HEK293 (cell line): ENCODE data around the gene SOX5.
"Not testable (repeated sequence)": the region's sequence is repeated elsewhere in the genome, so short reads cannot be mapped to it uniquely, and the experiment has no call there.

Experiments
- CTCF ChIA-PET: fragments of 350-600 bp; formaldehyde crosslinking; extraction: SDS; loops from one replicate; lab custom pipeline; 2021; ENCODE audit warnings: antibody characterized with exemption; lab: Yijun Ruan, JAX
- POLR2A ChIA-PET: fragments of 300-600 bp; formaldehyde crosslinking; extraction: SDS; loops from one replicate; lab custom pipeline; 2020; ENCODE audit warnings: antibody characterized with exemption, inconsistent platforms; lab: Yijun Ruan, JAX
- H3K27ac ChIP-seq: fragments of 200-500 bp; sonication (Bioruptor generic); 2 replicates; pipeline ENCODE4 v1.5.1; 2014; ENCODE audit warnings: low read depth, low read length, control low read depth, inconsistent platforms; ENCODE audit errors: extremely low read depth
- H3K36me3 ChIP-seq, 2 experiments: fragments of 200-500 bp in 1 of 2; sonication (Bioruptor generic) in 1 of 2; 1 replicate in 1 of 2; 2 replicates in 1 of 2; pipeline ENCODE4 v1.5.1; 2014 to 2017; ENCODE audit warnings: inconsistent platforms in 2 of 2, low read length in 2 of 2; ENCODE audit not compliant: control insufficient read depth in 2 of 2, insufficient read depth in 1 of 2
- H3K4me1 ChIP-seq: fragments of 200-500 bp; sonication (Bioruptor generic); 2 replicates; pipeline ENCODE4 v1.5.1; 2014; ENCODE audit warnings: mild to moderate bottlenecking, low read length, inconsistent platforms; ENCODE audit not compliant: control insufficient read depth, insufficient read depth
- H3K4me3 ChIP-seq: 2 replicates; pipeline ENCODE4 v1.5.1; 2011; ENCODE audit warnings: low read depth, mild to moderate bottlenecking, control low read depth, low read length, moderate library complexity
- H3K9me3 ChIP-seq: fragments of 200-500 bp; sonication (Bioruptor generic); 2 replicates; pipeline ENCODE4 v1.5.1; 2014; ENCODE audit warnings: low read depth, low read length, inconsistent platforms; ENCODE audit not compliant: control insufficient read depth, insufficient read depth
- SCRT2 ChIP-seq: fragments of 450-650 bp; formaldehyde crosslinking; IDR thresholded peaks from 2 replicates; pipeline ENCODE4 v1.5.1; 2016; ENCODE audit warnings: missing biosample characterization, missing genetic modification characterization
- ZNF146 ChIP-seq: fragments of 450-650 bp; formaldehyde crosslinking; IDR thresholded peaks from 2 replicates; pipeline ENCODE4 v1.5.1; 2016; ENCODE audit warnings: missing biosample characterization, missing genetic modification characterization
- ZNF157 ChIP-seq: fragments of 450-650 bp; formaldehyde crosslinking; IDR thresholded peaks from 2 replicates; pipeline ENCODE4 v1.5.1; 2016; ENCODE audit warnings: missing biosample characterization, missing genetic modification characterization
- ZNF202 ChIP-seq: fragments of 450-650 bp; formaldehyde crosslinking; IDR thresholded peaks from 2 replicates; pipeline ENCODE4 v1.5.1; 2016; ENCODE audit warnings: missing biosample characterization, missing genetic modification characterization, borderline replicate concordance
- ZNF24 ChIP-seq: fragments of 450-650 bp; formaldehyde crosslinking; IDR thresholded peaks from 2 replicates; pipeline ENCODE4 v1.5.1; 2016; ENCODE audit warnings: missing biosample characterization, missing genetic modification characterization
- ZNF416 ChIP-seq: fragments of 450-650 bp; formaldehyde crosslinking; IDR thresholded peaks from 2 replicates; pipeline ENCODE4 v1.5.1; 2016; ENCODE audit warnings: missing biosample characterization, missing genetic modification characterization
- ZNF423 ChIP-seq: fragments of 450-650 bp; formaldehyde crosslinking; IDR thresholded peaks from 2 replicates; pipeline ENCODE4 v1.5.1; 2016; ENCODE audit warnings: missing biosample characterization, missing genetic modification characterization
- ZNF473 ChIP-seq: fragments of 450-650 bp; formaldehyde crosslinking; IDR thresholded peaks from 2 replicates; pipeline ENCODE4 v1.5.1; 2017; ENCODE audit warnings: missing biosample characterization, missing genetic modification characterization
- ZNF501 ChIP-seq: fragments of 450-650 bp; formaldehyde crosslinking; IDR thresholded peaks from 2 replicates; pipeline ENCODE4 v1.5.1; 2016; ENCODE audit warnings: missing biosample characterization, missing genetic modification characterization
- ZNF510 ChIP-seq: fragments of 450-650 bp; formaldehyde crosslinking; IDR thresholded peaks from 2 replicates; pipeline ENCODE4 v1.5.1; 2018; ENCODE audit warnings: mild to moderate bottlenecking, missing genetic modification characterization, missing biosample characterization; ENCODE audit not compliant: insufficient replicate concordance
- ZNF558 ChIP-seq: fragments of 450-650 bp; formaldehyde crosslinking; IDR thresholded peaks from 2 replicates; pipeline ENCODE4 v1.5.1; 2016; ENCODE audit warnings: missing biosample characterization, missing genetic modification characterization
- ZNF596 ChIP-seq: fragments of 450-650 bp; IDR thresholded peaks from 2 replicates; pipeline ENCODE4 v1.5.0; 2018; ENCODE audit warnings: missing biosample characterization, mild to moderate bottlenecking, missing genetic modification characterization, moderate library complexity
- ZNF777 ChIP-seq: fragments of 450-650 bp; formaldehyde crosslinking; IDR thresholded peaks from 2 replicates; pipeline ENCODE4 v1.5.1; 2017; ENCODE audit warnings: missing biosample characterization, missing genetic modification characterization, borderline replicate concordance
- TF ChIP-seq, protein P1 (sequence below): fragments of 450-650 bp; formaldehyde crosslinking; conservative IDR thresholded peaks from 2 replicates; pipeline ENCODE4 v1.5.1; 2016; ENCODE audit warnings: low read depth, missing biosample characterization, missing genetic modification characterization
- TF ChIP-seq, protein P2 (sequence below): fragments of 450-650 bp; formaldehyde crosslinking; IDR thresholded peaks from 2 replicates; pipeline ENCODE4 v1.5.1; 2017; ENCODE audit warnings: missing biosample characterization, mild to moderate bottlenecking, missing genetic modification characterization, moderate library complexity
- TF ChIP-seq, protein P3 (sequence below): fragments of 450-650 bp; formaldehyde crosslinking; IDR thresholded peaks from 2 replicates; pipeline ENCODE4 v1.5.1; 2016; ENCODE audit warnings: missing biosample characterization, missing genetic modification characterization
- TF ChIP-seq, protein P4 (sequence below): fragments of 450-650 bp; formaldehyde crosslinking; IDR thresholded peaks from 2 replicates; pipeline ENCODE4 v1.5.1; 2016; ENCODE audit warnings: missing biosample characterization, missing genetic modification characterization, low read depth

SOX5 gene

DNA sequence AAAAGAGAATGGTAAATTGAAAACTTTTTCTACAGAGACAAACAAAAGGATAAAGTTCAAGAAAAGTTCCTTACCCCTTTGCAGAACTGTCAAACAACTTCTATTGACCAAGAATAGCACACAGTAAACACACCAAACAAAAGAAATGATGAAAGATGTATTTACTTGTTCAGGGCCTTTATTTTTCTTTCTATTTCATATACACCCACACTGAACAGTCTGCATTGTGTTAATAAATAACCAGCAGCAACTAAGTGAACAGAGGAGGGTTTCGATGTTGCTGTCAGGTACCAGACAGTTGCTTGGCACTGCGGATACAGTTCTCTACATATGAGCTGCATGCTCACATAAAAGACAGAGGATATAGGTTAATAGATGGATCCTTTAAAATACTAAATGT lies 122.1 kb downstream of the SOX5 start (continued):
- TF ChIP-seq, protein P1, sequence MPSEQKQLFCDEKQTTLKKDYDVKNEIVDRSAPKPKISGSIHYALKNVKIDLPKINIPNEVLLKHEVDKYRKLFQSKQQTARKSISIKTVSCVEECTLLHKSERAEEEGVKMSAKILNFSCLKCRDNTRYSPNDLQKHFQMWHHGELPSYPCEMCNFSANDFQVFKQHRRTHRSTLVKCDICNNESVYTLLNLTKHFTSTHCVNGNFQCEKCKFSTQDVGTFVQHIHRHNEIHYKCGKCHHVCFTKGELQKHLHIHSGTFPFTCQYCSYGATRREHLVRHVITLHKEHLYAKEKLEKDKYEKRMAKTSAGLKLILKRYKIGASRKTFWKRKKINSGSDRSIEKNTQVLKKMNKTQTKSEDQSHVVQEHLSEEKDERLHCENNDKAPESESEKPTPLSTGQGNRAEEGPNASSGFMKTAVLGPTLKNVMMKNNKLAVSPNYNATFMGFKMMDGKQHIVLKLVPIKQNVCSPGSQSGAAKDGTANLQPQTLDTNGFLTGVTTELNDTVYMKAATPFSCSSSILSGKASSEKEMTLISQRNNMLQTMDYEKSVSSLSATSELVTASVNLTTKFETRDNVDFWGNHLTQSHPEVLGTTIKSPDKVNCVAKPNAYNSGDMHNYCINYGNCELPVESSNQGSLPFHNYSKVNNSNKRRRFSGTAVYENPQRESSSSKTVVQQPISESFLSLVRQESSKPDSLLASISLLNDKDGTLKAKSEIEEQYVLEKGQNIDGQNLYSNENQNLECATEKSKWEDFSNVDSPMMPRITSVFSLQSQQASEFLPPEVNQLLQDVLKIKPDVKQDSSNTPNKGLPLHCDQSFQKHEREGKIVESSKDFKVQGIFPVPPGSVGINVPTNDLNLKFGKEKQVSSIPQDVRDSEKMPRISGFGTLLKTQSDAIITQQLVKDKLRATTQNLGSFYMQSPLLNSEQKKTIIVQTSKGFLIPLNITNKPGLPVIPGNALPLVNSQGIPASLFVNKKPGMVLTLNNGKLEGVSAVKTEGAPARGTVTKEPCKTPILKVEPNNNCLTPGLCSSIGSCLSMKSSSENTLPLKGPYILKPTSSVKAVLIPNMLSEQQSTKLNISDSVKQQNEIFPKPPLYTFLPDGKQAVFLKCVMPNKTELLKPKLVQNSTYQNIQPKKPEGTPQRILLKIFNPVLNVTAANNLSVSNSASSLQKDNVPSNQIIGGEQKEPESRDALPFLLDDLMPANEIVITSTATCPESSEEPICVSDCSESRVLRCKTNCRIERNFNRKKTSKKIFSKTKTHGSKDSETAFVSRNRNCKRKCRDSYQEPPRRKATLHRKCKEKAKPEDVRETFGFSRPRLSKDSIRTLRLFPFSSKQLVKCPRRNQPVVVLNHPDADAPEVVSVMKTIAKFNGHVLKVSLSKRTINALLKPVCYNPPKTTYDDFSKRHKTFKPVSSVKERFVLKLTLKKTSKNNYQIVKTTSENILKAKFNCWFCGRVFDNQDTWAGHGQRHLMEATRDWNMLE (tag by site-specific recombination): no peak

DNA sequence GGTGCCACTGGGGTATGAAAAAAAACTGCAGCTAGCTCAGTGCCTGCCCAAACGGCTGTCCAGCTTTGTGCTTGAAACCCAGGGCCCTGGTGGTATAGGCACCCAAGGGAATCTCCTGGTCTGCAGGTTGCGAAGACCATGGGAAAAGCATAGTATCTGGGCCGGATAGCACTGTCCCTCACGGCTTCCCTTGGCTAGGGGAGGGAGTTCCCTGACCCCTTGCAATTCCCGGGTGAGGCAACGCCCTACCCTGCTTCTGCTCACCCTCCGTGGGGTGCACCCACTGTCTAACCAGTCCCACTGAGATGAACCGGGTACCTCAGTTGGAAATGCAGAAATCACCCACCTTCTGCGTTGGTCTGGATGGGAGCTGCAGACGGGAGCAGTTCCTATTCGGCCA lies 124.3 kb downstream of the SOX5 start:
- POLR2A ChIA-PET, H3K27ac ChIP-seq: not testable (repeated sequence)
- CTCF ChIA-PET: interaction anchor here (0.8 kb wide), 1 partner anchor 14 kb away, joined by 3 read pairs; no protein-coding TSS in a partner anchor

DNA sequence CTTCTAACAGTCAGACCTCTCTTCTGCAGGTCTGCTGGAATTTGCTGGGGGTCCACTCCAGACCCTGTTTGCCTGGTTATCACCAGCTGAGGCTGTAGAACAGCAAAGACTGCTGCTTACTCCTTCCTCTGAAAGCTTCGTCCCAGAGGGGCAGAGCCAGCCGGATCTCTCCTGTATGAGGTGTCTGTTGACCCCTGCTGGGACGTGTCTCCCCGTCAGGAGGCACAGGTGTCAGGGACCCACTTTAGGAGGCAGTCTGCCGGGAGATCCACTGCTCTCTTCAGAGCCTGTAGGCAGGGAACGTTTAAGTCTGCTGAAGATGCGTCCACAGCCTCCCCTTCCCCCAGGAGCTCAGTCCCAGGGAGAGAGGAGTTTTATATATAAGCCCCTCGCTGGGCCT lies 125.1 kb downstream of the SOX5 start:
- no peak overlapping the region for H3K27ac ChIP-seq
- POLR2A ChIA-PET: no interaction called here
- no peaks in the 10 kb centered on the region for H3K36me3 ChIP-seq
- H3K4me3 ChIP-seq: no peak overlapping the region
- TF ChIP-seq, protein P2, sequence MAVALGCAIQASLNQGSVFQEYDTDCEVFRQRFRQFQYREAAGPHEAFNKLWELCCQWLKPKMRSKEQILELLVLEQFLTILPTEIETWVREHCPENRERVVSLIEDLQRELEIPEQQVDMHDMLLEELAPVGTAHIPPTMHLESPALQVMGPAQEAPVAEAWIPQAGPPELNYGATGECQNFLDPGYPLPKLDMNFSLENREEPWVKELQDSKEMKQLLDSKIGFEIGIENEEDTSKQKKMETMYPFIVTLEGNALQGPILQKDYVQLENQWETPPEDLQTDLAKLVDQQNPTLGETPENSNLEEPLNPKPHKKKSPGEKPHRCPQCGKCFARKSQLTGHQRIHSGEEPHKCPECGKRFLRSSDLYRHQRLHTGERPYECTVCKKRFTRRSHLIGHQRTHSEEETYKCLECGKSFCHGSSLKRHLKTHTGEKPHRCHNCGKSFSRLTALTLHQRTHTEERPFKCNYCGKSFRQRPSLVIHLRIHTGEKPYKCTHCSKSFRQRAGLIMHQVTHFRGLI (tag by site-specific recombination): no peak
- TF ChIP-seq SCRT2 (tag by site-specific recombination) (no peak), ZNF558 (no peak), ZNF510 (tag by site-specific recombination) (no peak)
- CTCF ChIA-PET: interaction anchor here (0.6 to 0.8 kb wide), 2 partner anchors 13 to 69 kb away, joined by 3 read pairs; no protein-coding TSS in a partner anchor
- no peaks in the 10 kb centered on the region for H3K9me3 ChIP-seq
- H3K4me1 ChIP-seq: no peaks in the 10 kb centered on the region

More for the DNA sequence above, 124.3 kb downstream of the SOX5 start:
- not testable (repeated sequence) for H3K4me3 ChIP-seq, H3K4me1 ChIP-seq, H3K36me3 ChIP-seq, H3K9me3 ChIP-seq

DNA sequence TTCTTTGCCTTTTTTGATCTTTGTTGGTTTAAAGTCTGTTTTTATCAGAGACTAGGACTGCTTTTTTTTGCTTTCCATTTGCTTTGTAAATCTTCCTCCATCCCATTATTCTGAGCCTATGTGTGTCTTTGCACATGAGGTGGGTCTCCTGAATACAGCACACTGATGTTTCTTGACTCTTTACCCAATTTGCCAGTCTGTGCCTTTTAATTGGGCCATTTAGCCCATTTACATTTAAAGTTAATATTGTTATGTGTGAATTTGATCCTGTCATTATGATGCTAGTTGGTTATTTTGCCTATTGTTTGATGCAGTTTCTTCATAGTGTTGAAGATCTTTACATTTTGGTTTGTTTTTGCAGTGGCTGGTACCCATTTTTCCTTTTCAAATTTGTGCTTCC lies 126.6 kb downstream of the SOX5 start:
- POLR2A ChIA-PET, CTCF ChIA-PET, H3K4me3 ChIP-seq, H3K4me1 ChIP-seq, H3K27ac ChIP-seq, H3K9me3 ChIP-seq, H3K36me3 ChIP-seq: not testable (repeated sequence)

DNA sequence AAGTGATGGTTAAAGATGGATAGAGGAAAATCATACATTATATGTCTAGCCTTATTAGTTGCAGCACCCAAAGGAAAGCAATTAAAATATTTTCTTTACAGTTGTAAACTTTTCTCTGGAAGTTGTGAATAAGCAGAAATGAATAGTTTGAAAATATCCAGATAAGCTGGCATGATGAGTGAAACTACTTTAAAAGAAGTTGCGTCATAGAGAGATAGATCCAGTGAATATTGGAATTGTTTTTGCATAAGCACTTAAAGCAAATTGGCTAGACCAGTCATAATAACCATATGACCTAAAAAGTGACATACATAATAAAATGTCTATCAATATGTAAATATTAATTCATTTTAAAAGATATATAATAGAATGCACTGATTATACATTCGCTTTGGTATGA lies 132.1 kb downstream of the SOX5 start:
- ChIA-PET POLR2A (no interaction called here), CTCF (no interaction called here)
- H3K9me3 ChIP-seq: no peaks in the 10 kb centered on the region
- H3K36me3 ChIP-seq: no peaks in the 10 kb centered on the region
- no peak overlapping the region for H3K27ac ChIP-seq
- no peaks in the 10 kb centered on the region for H3K4me1 ChIP-seq
- H3K4me3 ChIP-seq: no peak overlapping the region
- no peak for TF ChIP-seq ZNF24 (tag by site-specific recombination)
- no peak for TF ChIP-seq ZNF473 (tag by site-specific recombination)
- no peak for TF ChIP-seq ZNF146 (tag by site-specific recombination)
- no peak for TF ChIP-seq ZNF157 (tag by site-specific recombination)
- TF ChIP-seq ZNF416: no peak
- TF ChIP-seq, protein P3, sequence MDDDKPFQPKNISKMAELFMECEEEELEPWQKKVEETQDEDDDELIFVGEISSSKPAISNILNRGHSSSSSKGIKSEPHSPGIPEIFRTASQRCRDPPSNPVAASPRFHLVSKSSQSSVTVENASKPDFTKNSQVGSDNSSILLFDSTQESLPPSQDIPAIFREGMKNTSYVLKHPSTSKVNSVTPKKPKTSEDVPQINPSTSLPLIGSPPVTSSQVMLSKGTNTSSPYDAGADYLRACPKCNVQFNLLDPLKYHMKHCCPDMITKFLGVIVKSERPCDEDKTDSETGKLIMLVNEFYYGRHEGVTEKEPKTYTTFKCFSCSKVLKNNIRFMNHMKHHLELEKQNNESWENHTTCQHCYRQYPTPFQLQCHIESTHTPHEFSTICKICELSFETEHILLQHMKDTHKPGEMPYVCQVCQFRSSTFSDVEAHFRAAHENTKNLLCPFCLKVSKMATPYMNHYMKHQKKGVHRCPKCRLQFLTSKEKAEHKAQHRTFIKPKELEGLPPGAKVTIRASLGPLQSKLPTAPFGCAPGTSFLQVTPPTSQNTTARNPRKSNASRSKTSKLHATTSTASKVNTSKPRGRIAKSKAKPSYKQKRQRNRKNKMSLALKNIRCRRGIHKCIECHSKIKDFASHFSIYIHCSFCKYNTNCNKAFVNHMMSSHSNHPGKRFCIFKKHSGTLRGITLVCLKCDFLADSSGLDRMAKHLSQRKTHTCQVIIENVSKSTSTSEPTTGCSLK: no peak
- no peak for TF ChIP-seq ZNF423 (tag by site-specific recombination)
- no peak for TF ChIP-seq ZNF501 (tag by site-specific recombination)
- no peak for TF ChIP-seq ZNF777 (tag by site-specific recombination)
- TF ChIP-seq ZNF596 (tag by site-specific recombination): no peak
- TF ChIP-seq, protein P4, sequence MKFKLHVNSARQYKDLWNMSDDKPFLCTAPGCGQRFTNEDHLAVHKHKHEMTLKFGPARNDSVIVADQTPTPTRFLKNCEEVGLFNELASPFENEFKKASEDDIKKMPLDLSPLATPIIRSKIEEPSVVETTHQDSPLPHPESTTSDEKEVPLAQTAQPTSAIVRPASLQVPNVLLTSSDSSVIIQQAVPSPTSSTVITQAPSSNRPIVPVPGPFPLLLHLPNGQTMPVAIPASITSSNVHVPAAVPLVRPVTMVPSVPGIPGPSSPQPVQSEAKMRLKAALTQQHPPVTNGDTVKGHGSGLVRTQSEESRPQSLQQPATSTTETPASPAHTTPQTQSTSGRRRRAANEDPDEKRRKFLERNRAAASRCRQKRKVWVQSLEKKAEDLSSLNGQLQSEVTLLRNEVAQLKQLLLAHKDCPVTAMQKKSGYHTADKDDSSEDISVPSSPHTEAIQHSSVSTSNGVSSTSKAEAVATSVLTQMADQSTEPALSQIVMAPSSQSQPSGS (tag by site-specific recombination): no peak
- no peak for TF ChIP-seq ZNF202 (tag by site-specific recombination)
